GM18505 (cell line): ENCODE results near the gene PCDH20.

Experiments used
- ATAC-seq: cut with Tn5 transposase; IDR thresholded peaks from one replicate; pipeline ENCODE4 v1.9.1; 2021; ENCODE audit not compliant: unreplicated experiment
- POLR2A ChIP-seq: IDR thresholded peaks from 4 replicates; pipeline ENCODE4 v1.6.1; 2011; ENCODE audit warnings: borderline replicate concordance; ENCODE audit not compliant: insufficient read depth, insufficient read length; ENCODE audit errors: extremely low read depth

Gene PCDH20

GRCh38 chr13:61415749-61416148 is at the start of gene PCDH20:
TSS of gene PCDH20 (minus strand) at chr13:61415849. CDS start at chr13:61415158, 691 bp downstream.
- ATAC-seq, result no peak
- no peak for TF ChIP-seq POLR2A

GRCh38 chr13:61463024-61463423 is 47.4 kb upstream of the PCDH20 start:
- ATAC-seq, result no peak
- TF ChIP-seq POLR2A, result no peak

GRCh38 chr13:61453121-61453520 is 37.5 kb upstream of the PCDH20 start:
- no peak for TF ChIP-seq POLR2A
- no peak for ATAC-seq

- TF ChIP-seq POLR2A, result no peak
- no peak for ATAC-seq
Observed at GRCh38 chr13:61432029-61432428, 16.4 kb upstream of the PCDH20 start.

- TF ChIP-seq POLR2A, result no peak
- ATAC-seq, result no peak
Observed at GRCh38 chr13:61423915-61424314, 8.3 kb upstream of the PCDH20 start.

GRCh38 chr13:61417086-61417570 is 1.5 kb upstream of the PCDH20 start:
- no peak for ATAC-seq
- TF ChIP-seq POLR2A, result no peak

GRCh38 chr13:61415058-61415721 is 459 bp downstream of the PCDH20 start:
- no peak for ATAC-seq
- no peak for TF ChIP-seq POLR2A

GRCh38 chr13:61414686-61415057 is 977 bp downstream of the PCDH20 start:
- no peak for ATAC-seq
- no peak for TF ChIP-seq POLR2A

GRCh38 chr13:61413572-61414535 is 1.8 kb downstream of the PCDH20 start:
- no peak for TF ChIP-seq POLR2A
- no peak for ATAC-seq

- ATAC-seq, result no peak
- TF ChIP-seq POLR2A, result no peak
Observed at GRCh38 chr13:61410669-61411297, 4.9 kb downstream of the PCDH20 start.

GRCh38 chr13:61410266-61410665 is 5.4 kb downstream of the PCDH20 start:
- no peak for TF ChIP-seq POLR2A
- ATAC-seq, result no peak

- TF ChIP-seq POLR2A, result no peak
- ATAC-seq, result no peak
Observed at GRCh38 chr13:61408571-61408970, 7.1 kb downstream of the PCDH20 start.

- TF ChIP-seq POLR2A, result no peak
- ATAC-seq, result no peak
Observed at GRCh38 chr13:61406275-61406674, 9.4 kb downstream of the PCDH20 start.
